ENCODE results near the gene ZNF112.
"Not testable (repeated sequence)": the region's sequence is repeated elsewhere in the genome, so short reads cannot be mapped to it uniquely, and the experiment has no call there.

ZNF112 gene
- 0 reads per million in 3 donors for total RNA-seq

DNA sequence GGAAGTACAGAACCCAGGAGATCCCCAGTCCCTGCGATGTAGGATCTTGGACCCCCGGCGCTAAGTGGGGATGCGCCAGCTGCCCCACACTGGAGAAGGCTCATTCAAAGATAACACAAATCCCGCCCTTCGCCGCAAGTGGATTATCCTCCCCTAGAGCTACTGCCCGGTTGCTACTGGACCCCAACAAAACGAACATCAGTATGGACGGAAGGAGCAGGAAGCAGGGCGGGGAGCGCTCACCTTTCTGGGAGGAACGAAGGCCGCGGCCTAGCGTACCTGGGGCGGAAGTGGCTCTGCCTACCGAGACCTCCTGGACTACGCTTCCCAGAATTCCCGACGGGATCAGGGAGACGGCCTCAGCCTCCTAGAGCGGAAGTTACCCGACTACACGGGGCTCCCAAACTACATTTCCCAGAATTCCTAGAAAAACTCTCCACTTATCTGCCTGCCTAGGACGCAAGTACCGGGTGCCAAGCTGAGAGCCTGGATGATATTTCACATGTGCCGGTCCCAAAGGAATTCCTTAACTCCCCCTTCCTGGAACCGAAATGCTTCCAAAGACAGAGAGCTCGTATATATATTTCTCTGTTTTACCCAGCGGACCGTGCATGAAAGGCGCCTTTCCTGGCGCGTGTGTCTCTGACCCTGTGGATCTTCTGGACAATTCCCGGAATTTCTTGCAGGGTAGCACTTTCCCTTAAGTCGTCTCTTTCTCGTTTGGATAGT lies at the start of gene ZNF112:
ZNF112 (minus strand) TSS at position 298 of the 729 bp plus-strand sequence. CDS start 16,141 bp downstream, outside the sequence.
- no peak within 1 kb of the TSS for H3K27ac ChIP-seq (ENCODE audit: insufficient read depth, low read length, poor library complexity, severe bottlenecking)
- H3K9me3 ChIP-seq (ENCODE audit: control insufficient read depth, low read length) = no peaks in the 10 kb centered on the region
- no peaks in the 10 kb centered on the region for H3K4me1 ChIP-seq (ENCODE audit: control insufficient read depth, insufficient read depth, low read length, poor library complexity, severe bottlenecking)
- no peaks in the 10 kb centered on the region for H3K36me3 ChIP-seq (ENCODE audit: control insufficient read depth, insufficient read depth, low read length)
- H3K4me3 ChIP-seq (ENCODE audit: insufficient read depth, low read depth, low read length, poor library complexity, severe bottlenecking) = peak within 1 kb of the TSS; percentile 28
- H3K27me3 ChIP-seq (replicated peaks; ENCODE audit: control insufficient read depth, insufficient read depth, low read length, poor library complexity, severe bottlenecking) = no peaks in the 10 kb centered on the region
- DNase-seq = no peak

DNA sequence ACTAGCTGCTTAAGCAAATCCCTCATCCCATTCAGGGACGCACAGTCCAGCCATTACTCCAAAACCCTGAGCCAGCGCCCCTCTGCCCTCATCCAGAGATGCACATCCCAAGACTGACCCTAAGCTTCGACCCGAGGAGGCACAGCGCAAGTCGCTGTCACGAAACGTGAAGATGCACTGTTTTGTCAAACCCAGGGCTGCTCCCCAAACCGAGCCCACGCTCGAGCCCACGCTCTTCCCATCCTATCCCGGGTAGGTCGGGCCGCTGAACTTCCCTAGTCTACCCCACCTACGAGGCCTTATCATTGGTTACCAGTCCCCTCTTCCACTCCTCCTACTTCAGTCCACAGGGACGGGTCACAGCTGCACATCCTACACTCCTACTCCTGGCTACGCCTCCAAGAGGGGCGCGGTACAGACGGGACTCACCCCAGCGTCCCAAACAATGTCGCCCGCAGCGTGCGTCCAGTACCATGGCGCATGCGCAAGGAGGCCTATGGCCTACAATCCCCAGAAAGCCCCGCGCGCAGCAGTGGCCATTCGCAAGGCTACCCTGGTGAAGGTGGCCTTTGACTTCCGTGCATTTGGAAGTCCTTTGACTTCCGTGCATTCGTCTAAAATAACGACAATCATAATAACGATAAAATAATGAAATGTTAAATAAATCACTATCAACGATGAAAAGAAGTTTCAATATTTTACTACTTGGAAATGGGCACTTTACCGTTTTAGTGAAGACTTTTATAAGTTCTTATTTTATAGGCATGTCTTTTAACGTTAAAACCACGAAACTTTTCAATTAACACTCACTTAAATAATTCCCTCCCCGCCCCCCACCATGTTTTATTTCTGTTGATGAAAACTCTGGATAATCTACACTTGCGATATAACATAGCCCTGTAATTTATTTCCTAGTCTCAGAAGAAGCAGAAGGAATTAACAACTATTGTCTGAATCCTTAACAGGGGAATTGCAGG lies 44.9 kb upstream of the ZNF112 start, which contains the start of gene ZNF285:
ZNF285 (minus strand) TSS at position 470 of the 977 bp plus-strand sequence. CDS start 4,395 bp downstream, outside the sequence.
- H3K36me3 ChIP-seq (ENCODE audit: control insufficient read depth, insufficient read depth, low read length) = no peaks in the 10 kb centered on the region
- H3K4me3 ChIP-seq (ENCODE audit: insufficient read depth, low read depth, low read length, poor library complexity, severe bottlenecking) = peak within 1 kb of the TSS; percentile 31
- no peaks in the 10 kb centered on the region for H3K9me3 ChIP-seq (ENCODE audit: control insufficient read depth, low read length)
- DNase-seq = peak; percentile 13 to 52 (median 35)
- peaks cover 3% of the 10 kb centered on the region for H3K4me1 ChIP-seq (ENCODE audit: control insufficient read depth, insufficient read depth, low read length, poor library complexity, severe bottlenecking)
- H3K27ac ChIP-seq (ENCODE audit: insufficient read depth, low read length, poor library complexity, severe bottlenecking) = no peak within 1 kb of the TSS
- H3K27me3 ChIP-seq (replicated peaks; ENCODE audit: control insufficient read depth, insufficient read depth, low read length, poor library complexity, severe bottlenecking) = no peaks in the 10 kb centered on the region

DNA sequence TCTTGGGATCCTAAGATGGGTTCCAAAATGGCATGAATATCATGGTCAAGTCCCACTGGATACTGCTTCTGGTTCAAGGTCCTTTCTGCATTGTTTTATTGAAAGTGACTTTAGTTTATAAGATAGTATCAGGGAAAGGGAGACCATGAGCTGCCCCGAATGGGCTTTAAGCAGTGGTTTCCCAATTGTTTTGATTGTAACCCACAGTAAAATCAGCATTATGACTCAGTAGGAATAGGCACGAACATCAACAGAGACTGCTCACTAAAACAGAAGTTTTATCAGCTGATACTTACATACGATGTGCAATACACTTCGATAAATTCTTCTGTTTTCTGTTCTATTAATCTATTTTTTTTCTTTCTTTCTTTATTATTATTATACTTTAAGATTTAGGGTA lies 32.8 kb upstream of the ZNF112 start:
- H3K27ac ChIP-seq (ENCODE audit: insufficient read depth, low read length, poor library complexity, severe bottlenecking); DNase-seq; H3K36me3 ChIP-seq (ENCODE audit: control insufficient read depth, insufficient read depth, low read length); H3K4me1 ChIP-seq (ENCODE audit: control insufficient read depth, insufficient read depth, low read length, poor library complexity, severe bottlenecking); H3K4me3 ChIP-seq (ENCODE audit: insufficient read depth, low read depth, low read length, poor library complexity, severe bottlenecking); H3K9me3 ChIP-seq (ENCODE audit: control insufficient read depth, low read length); H3K27me3 ChIP-seq (replicated peaks; ENCODE audit: control insufficient read depth, insufficient read depth, low read length, poor library complexity, severe bottlenecking): not testable (repeated sequence)

DNA sequence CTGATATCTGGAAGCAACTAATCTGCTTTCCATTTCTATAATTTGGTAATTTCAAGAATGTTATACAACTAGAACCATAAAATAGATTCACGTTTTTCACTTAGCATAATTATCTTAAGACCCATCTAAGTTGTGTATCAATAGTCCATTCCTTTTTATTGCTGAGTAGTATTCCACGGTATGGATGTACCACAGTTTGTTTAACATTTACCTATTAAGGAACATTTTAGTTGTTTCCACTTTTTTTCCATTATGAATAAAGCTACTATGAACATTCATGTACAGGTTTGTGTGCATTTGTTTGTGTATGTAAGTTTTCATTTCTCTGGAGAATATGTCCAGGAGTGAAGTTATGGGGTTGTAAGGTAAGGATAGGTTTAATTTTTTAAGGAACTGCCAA lies 18.3 kb upstream of the ZNF112 start:
- H3K4me1 ChIP-seq (ENCODE audit: control insufficient read depth, insufficient read depth, low read length, poor library complexity, severe bottlenecking) = no peaks in the 10 kb centered on the region
- H3K4me3 ChIP-seq (ENCODE audit: insufficient read depth, low read depth, low read length, poor library complexity, severe bottlenecking) = no peak overlapping the region
- no peak for DNase-seq
- no peak overlapping the region for H3K27ac ChIP-seq (ENCODE audit: insufficient read depth, low read length, poor library complexity, severe bottlenecking)
- H3K27me3 ChIP-seq (replicated peaks; ENCODE audit: control insufficient read depth, insufficient read depth, low read length, poor library complexity, severe bottlenecking) = no peaks in the 10 kb centered on the region
- no peaks in the 10 kb centered on the region for H3K36me3 ChIP-seq (ENCODE audit: control insufficient read depth, insufficient read depth, low read length)
- H3K9me3 ChIP-seq (ENCODE audit: control insufficient read depth, low read length) = no peaks in the 10 kb centered on the region

DNA sequence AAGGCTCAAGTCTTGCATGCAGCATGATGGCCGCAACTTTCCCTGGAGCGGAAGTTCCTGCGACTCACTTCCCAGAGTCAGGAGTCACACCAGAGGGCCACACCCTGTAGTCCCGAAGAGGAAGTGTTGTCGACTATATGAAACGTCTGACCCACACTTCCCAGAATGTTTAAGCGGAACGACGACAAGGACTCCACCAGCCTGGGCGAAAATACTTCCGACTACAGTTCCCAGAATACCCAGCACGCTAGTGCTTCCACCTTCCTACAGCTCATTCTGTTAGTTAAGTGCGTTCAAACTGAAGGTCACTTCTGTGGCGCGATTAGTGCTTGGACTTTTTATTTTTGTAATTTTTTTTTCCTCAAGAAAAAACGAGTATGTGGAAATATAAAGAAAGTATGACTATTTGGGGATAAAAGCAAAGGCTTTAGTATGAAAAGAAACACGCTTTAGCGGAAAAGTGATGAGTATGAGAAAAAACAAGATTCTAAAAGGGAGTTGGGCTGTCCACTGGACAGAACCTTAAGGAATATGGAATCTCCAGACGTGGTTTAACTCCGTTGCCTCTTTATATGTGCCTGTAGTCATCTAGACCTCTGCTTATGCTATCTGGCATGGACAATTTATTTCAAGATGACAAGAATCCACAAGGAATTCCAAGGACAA lies 15.5 kb upstream of the ZNF112 start:
- Histone ChIP-seq H3K4me3 (ENCODE audit: insufficient read depth, low read depth, low read length, poor library complexity, severe bottlenecking) (no peak overlapping the region), H3K36me3 (ENCODE audit: control insufficient read depth, insufficient read depth, low read length) (no peaks in the 10 kb centered on the region), H3K4me1 (ENCODE audit: control insufficient read depth, insufficient read depth, low read length, poor library complexity, severe bottlenecking) (no peaks in the 10 kb centered on the region), H3K9me3 (ENCODE audit: control insufficient read depth, low read length) (no peaks in the 10 kb centered on the region), H3K27me3 (replicated peaks; ENCODE audit: control insufficient read depth, insufficient read depth, low read length, poor library complexity, severe bottlenecking) (no peaks in the 10 kb centered on the region), H3K27ac (ENCODE audit: insufficient read depth, low read length, poor library complexity, severe bottlenecking) (no peak overlapping the region)
- DNase-seq = no peak

DNA sequence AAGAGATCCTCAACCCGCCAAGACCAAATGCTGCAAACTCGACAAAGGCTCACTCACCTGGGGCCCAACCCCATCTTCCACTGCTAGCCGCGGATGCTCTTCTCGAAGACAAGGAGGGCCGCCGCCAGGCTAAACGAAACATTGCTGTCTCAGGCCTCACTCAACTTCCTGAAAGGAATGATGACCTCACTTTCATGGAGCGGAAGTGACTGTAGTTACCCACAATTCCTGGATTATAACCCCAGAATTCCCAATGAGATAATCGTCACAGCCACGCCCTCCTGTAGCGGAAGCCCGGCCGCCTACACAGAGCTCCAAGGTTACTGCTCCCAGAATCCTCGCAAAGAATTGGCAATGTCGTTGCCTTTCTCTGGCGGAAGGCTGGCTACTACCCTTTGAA lies 10.5 kb upstream of the ZNF112 start:
- H3K27me3 ChIP-seq (replicated peaks; ENCODE audit: control insufficient read depth, insufficient read depth, low read length, poor library complexity, severe bottlenecking) = no peaks in the 10 kb centered on the region
- DNase-seq = no peak
- H3K27ac ChIP-seq (ENCODE audit: insufficient read depth, low read length, poor library complexity, severe bottlenecking) = no peak overlapping the region
- H3K4me3 ChIP-seq (ENCODE audit: insufficient read depth, low read depth, low read length, poor library complexity, severe bottlenecking) = no peak overlapping the region
- H3K36me3 ChIP-seq (ENCODE audit: control insufficient read depth, insufficient read depth, low read length) = no peaks in the 10 kb centered on the region
- H3K9me3 ChIP-seq (ENCODE audit: control insufficient read depth, low read length) = no peaks in the 10 kb centered on the region
- H3K4me1 ChIP-seq (ENCODE audit: control insufficient read depth, insufficient read depth, low read length, poor library complexity, severe bottlenecking) = no peaks in the 10 kb centered on the region

DNA sequence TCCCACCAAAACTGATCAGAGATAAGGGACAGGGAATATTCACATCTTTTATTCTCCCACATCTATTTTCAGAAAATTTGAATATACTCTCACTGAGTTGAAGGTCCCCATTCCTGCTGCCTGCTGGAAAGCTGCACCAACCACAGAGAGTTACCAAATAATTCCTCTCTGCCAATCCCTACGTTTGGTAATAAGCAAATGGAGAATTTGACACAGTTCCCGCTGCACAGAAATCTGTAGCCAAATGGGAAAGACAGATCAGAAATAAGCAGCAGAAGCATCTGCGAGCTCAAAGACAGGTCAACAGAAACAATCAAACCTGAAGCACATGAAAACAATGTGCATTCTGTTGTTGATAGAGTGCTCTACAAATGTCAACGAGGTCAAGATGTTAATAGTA lies 9.9 kb downstream of the ZNF112 start:
- Histone ChIP-seq H3K4me3 (ENCODE audit: insufficient read depth, low read depth, low read length, poor library complexity, severe bottlenecking) (no peak overlapping the region), H3K36me3 (ENCODE audit: control insufficient read depth, insufficient read depth, low read length) (no peaks in the 10 kb centered on the region), H3K27me3 (replicated peaks; ENCODE audit: control insufficient read depth, insufficient read depth, low read length, poor library complexity, severe bottlenecking) (no peaks in the 10 kb centered on the region), H3K27ac (ENCODE audit: insufficient read depth, low read length, poor library complexity, severe bottlenecking) (no peak overlapping the region), H3K9me3 (ENCODE audit: control insufficient read depth, low read length) (peaks cover 4% of the 10 kb centered on the region), H3K4me1 (ENCODE audit: control insufficient read depth, insufficient read depth, low read length, poor library complexity, severe bottlenecking) (no peaks in the 10 kb centered on the region)
- DNase-seq = no peak

DNA sequence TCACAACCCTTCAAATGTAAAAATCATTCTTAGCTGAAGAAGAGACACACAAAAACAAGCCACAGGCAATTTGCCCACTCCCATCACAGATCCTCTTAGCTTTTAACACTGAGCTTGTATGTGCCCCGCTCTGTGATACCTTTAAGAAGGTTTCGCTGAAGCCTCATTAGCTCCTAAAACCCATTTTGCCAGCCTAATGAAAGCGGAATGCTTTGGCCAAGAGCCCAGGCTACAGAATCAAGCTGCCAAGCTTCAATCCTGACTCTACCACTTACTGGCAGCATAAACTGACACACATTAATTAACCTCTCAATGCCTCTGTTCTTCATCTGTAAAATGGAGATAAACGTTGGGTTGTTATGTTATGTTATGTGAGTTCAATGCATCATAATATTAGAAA lies 10.5 kb downstream of the ZNF112 start:
- Histone ChIP-seq H3K4me1 (ENCODE audit: control insufficient read depth, insufficient read depth, low read length, poor library complexity, severe bottlenecking) (no peaks in the 10 kb centered on the region), H3K9me3 (ENCODE audit: control insufficient read depth, low read length) (peaks cover 4% of the 10 kb centered on the region), H3K27ac (ENCODE audit: insufficient read depth, low read length, poor library complexity, severe bottlenecking) (no peak overlapping the region), H3K36me3 (ENCODE audit: control insufficient read depth, insufficient read depth, low read length) (no peaks in the 10 kb centered on the region), H3K27me3 (replicated peaks; ENCODE audit: control insufficient read depth, insufficient read depth, low read length, poor library complexity, severe bottlenecking) (no peaks in the 10 kb centered on the region), H3K4me3 (ENCODE audit: insufficient read depth, low read depth, low read length, poor library complexity, severe bottlenecking) (no peak overlapping the region)
- DNase-seq = no peak

DNA sequence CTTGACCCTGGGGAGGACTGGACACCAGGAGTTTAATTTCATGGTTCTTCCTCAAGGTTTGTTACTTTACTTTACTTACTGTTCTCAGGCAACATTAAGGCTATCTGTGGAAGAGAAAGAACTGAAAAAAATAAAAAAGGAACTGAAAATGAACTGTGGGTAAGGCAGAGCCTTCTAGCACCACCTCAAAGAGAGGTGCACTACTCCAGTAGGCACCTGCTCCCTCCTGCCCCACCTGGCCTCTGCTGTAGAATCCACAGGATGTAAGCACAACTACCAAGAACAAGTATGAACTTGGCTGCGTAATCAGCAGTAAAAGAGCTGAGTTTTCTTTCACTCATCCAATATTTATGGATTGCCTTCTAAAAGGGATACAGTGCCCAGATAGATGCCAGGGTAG lies 12.2 kb downstream of the ZNF112 start:
- H3K4me3 ChIP-seq (ENCODE audit: insufficient read depth, low read depth, low read length, poor library complexity, severe bottlenecking) = no peak overlapping the region
- H3K9me3 ChIP-seq (ENCODE audit: control insufficient read depth, low read length) = peaks cover 4% of the 10 kb centered on the region
- no peak overlapping the region for H3K27ac ChIP-seq (ENCODE audit: insufficient read depth, low read length, poor library complexity, severe bottlenecking)
- no peaks in the 10 kb centered on the region for H3K4me1 ChIP-seq (ENCODE audit: control insufficient read depth, insufficient read depth, low read length, poor library complexity, severe bottlenecking)
- no peaks in the 10 kb centered on the region for H3K36me3 ChIP-seq (ENCODE audit: control insufficient read depth, insufficient read depth, low read length)
- DNase-seq = no peak
- H3K27me3 ChIP-seq (replicated peaks; ENCODE audit: control insufficient read depth, insufficient read depth, low read length, poor library complexity, severe bottlenecking) = no peaks in the 10 kb centered on the region

Measured in effector memory CD4-positive, alpha-beta T cell (primary cell).